ENCODE results near the gene FSTL5. TPM values are rescaled to one million over a fixed set of nuclear protein-coding genes. Genes with fewer than 3 reads are reported as not detected.

FSTL5 gene
- total and polyA plus RNA-seq, 2 donors (not counting 3 experiments of a cell fraction or from before 2014, with no cell fraction given), result 1.3 to 1.9 TPM

DNA sequence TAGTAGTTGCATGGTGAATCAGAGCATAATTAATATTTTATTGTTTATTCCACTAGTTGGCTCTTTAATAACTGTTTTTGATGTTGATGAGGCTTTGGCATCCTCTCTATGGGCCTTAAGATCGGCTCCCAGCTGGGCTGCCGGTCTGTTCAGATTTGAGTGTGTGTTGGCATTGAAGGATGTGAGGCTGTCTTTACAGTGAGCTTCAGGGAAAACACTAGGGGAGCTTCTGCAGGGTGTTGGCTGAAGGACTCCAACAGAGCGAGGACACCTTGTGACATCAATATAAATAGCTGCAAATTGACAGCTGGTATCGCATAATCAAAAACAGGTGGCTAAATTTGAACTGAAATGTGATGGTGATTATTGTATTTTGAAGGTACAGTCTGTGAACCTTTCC is 322.0 kb downstream of the FSTL5 start:
- DNase-seq (ENCODE audit: low read depth, low spot score) (no peak), FAIRE-seq (no peak)
- H3K79me2 ChIP-seq (ENCODE audit: control insufficient read depth, insufficient read depth, low read length), result no peaks in the 10 kb centered on the region
- no TSS peak for BruUV-seq (replicated peaks)
- no peaks in the 10 kb centered on the region for H3K9me3 ChIP-seq (replicated peaks; ENCODE audit: control insufficient read depth, insufficient read depth, low read length)
- no peaks in the 10 kb centered on the region for H4K20me1 ChIP-seq (replicated peaks; ENCODE audit: control insufficient read depth, extremely low read depth, insufficient read depth, low read length)
- H3K36me3 ChIP-seq (ENCODE audit: control insufficient read depth in 2 of 2, extremely low read depth in 1 of 2, insufficient read depth in 2 of 2, low read length in 2 of 2), result no peaks in the 10 kb centered on the region
- H3K27me3 ChIP-seq (ENCODE audit: control insufficient read depth in 2 of 2, insufficient read depth in 2 of 2, low read length in 2 of 2), result no peaks in the 10 kb centered on the region
- TF ChIP-seq POLR2AphosphoS5 (IDR thresholded peaks at IDR 0.05; ENCODE audit: insufficient read depth, low read depth, low read length) (no peak), EZH2 (IDR thresholded peaks at IDR 0.05; ENCODE audit: borderline replicate concordance, low read depth, low read length, severe bottlenecking) (no peak), MYC (IDR thresholded peaks at IDR 0.05; ENCODE audit: low read depth, low read length) (no peak), JUN (IDR thresholded peaks at IDR 0.05; ENCODE audit: borderline replicate concordance, insufficient read depth, insufficient read length, low read depth) (no peak), GATA2 (IDR thresholded peaks at IDR 0.05; ENCODE audit: insufficient read depth, insufficient read length, low read depth, low read length) (no peak), FOS (IDR thresholded peaks at IDR 0.05; ENCODE audit: borderline replicate concordance, insufficient read depth, low read length) (no peak), POLR2A (IDR thresholded peaks at IDR 0.05; ENCODE audit: low read depth, low read length) (no peak)
- TF ChIP-seq, protein P1, sequence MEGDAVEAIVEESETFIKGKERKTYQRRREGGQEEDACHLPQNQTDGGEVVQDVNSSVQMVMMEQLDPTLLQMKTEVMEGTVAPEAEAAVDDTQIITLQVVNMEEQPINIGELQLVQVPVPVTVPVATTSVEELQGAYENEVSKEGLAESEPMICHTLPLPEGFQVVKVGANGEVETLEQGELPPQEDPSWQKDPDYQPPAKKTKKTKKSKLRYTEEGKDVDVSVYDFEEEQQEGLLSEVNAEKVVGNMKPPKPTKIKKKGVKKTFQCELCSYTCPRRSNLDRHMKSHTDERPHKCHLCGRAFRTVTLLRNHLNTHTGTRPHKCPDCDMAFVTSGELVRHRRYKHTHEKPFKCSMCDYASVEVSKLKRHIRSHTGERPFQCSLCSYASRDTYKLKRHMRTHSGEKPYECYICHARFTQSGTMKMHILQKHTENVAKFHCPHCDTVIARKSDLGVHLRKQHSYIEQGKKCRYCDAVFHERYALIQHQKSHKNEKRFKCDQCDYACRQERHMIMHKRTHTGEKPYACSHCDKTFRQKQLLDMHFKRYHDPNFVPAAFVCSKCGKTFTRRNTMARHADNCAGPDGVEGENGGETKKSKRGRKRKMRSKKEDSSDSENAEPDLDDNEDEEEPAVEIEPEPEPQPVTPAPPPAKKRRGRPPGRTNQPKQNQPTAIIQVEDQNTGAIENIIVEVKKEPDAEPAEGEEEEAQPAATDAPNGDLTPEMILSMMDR (IDR thresholded peaks at IDR 0.05; ENCODE audit: extremely low read depth in 1 of 2, insufficient read depth in 1 of 2, low read depth in 1 of 2, low read length in 2 of 2), result no peak
- TF ChIP-seq, protein P2, sequence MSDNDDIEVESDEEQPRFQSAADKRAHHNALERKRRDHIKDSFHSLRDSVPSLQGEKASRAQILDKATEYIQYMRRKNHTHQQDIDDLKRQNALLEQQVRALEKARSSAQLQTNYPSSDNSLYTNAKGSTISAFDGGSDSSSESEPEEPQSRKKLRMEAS (IDR thresholded peaks at IDR 0.05; ENCODE audit: insufficient read depth, insufficient read length), result no peak
- CTCF ChIA-PET, result no interaction called here
- intact Hi-C loops (cut with micrococcal nuclease) (no loop called here), dilution Hi-C loops (cut with MboI; ENCODE audit: extremely low pct_ligation_motif_present, low sequenced_read_pairs) (no loop called here)
- no peak overlapping the region for H2AFZ ChIP-seq (ENCODE audit: low read depth, low read length)
- H3K4me1 ChIP-seq (ENCODE audit: control insufficient read depth, extremely low read depth, insufficient read depth, low read length), result no peaks in the 10 kb centered on the region
- no peak overlapping the region for H3K27ac ChIP-seq (ENCODE audit: insufficient read depth, low read depth, low read length)
- H3K4me2 ChIP-seq (ENCODE audit: insufficient read depth, low read length), result no peak overlapping the region
- no peak overlapping the region for H3K9ac ChIP-seq (replicated peaks; ENCODE audit: extremely low read depth, insufficient read depth, low read length)
- POLR2A ChIA-PET, result no interaction called here
- H3K9me1 ChIP-seq (replicated peaks; ENCODE audit: control insufficient read depth, extremely low read depth, insufficient read depth, low read length), result no peaks in the 10 kb centered on the region
- no peak overlapping the region for H3K4me3 ChIP-seq (replicated peaks in 1 of 3; ENCODE audit: insufficient read depth in 1 of 3, low read depth in 1 of 3, low read length in 3 of 3)

Data from endothelial cell of umbilical vein (primary cell).